RWPE2 (cell line): ENCODE data around the gene ABCC3.

Source experiments
- ATAC-seq: fragments of 200-7000 bp; cut with Tn5 transposase; 3 replicates; pipeline ENCODE4 v1.9.1; 2021; ENCODE audit warnings: low read depth
- DNase-seq: peaks from one replicate; pipeline ENCODE4 v3.0.0-alpha.2; 2020; ENCODE audit warnings: low spot score
- H3K27ac ChIP-seq: fragments of 450-650 bp; 2 replicates; pipeline ENCODE4 v1.5.1; 2017; ENCODE audit warnings: mild to moderate bottlenecking; ENCODE audit not compliant: poor library complexity, severe bottlenecking
- H3K27me3 ChIP-seq: fragments of 250-450 bp; sonication (Bioruptor Pico); 2 replicates; pipeline ENCODE4 v1.5.1; 2021; ENCODE audit warnings: mild to moderate bottlenecking, moderate library complexity; ENCODE audit not compliant: insufficient read depth, poor library complexity, severe bottlenecking
- H3K36me3 ChIP-seq: fragments of 250-450 bp; sonication (Bioruptor Pico); 2 replicates; pipeline ENCODE4 v1.5.1; 2020; ENCODE audit warnings: low read depth, mild to moderate bottlenecking, moderate library complexity
- H3K4me1 ChIP-seq: fragments of 250-450 bp; sonication (Bioruptor Pico); 2 replicates; pipeline ENCODE4 v1.5.1; 2021; ENCODE audit warnings: mild to moderate bottlenecking, moderate library complexity; ENCODE audit not compliant: insufficient read depth, poor library complexity, severe bottlenecking
- H3K4me3 ChIP-seq: fragments of 250-450 bp; sonication (Bioruptor Pico); 2 replicates; pipeline ENCODE4 v1.5.1; 2021; ENCODE audit warnings: mild to moderate bottlenecking, moderate library complexity; ENCODE audit not compliant: severe bottlenecking
- H3K9me3 ChIP-seq: fragments of 250-450 bp; sonication (Bioruptor Pico); 2 replicates; pipeline ENCODE4 v1.5.1; 2021; ENCODE audit warnings: mild to moderate bottlenecking, moderate library complexity; ENCODE audit not compliant: severe bottlenecking
- CTCF ChIP-seq: fragments of 450-650 bp; IDR thresholded peaks from one replicate; pipeline ENCODE4 v1.5.1; 2017; ENCODE audit warnings: mild to moderate bottlenecking, moderate library complexity; ENCODE audit not compliant: poor library complexity, severe bottlenecking

The ABCC3 gene

GRCh38 chr17:50612281-50612680, 22.4 kb upstream of the ABCC3 start:
- Histone ChIP-seq H3K27ac (no peak overlapping the region), H3K9me3 (no peaks in the 10 kb centered on the region), H3K4me1 (no peaks in the 10 kb centered on the region), H3K36me3 (no peaks in the 10 kb centered on the region), H3K27me3 (no peaks in the 10 kb centered on the region), H3K4me3 (no peak overlapping the region)
- TF ChIP-seq CTCF, result no peak
- ATAC-seq (no peak), DNase-seq (no peak)

- Histone ChIP-seq H3K27me3 (no peaks in the 10 kb centered on the region), H3K9me3 (no peaks in the 10 kb centered on the region), H3K27ac (no peak overlapping the region), H3K4me3 (no peak overlapping the region), H3K36me3 (no peaks in the 10 kb centered on the region), H3K4me1 (no peaks in the 10 kb centered on the region)
- ATAC-seq (peak; percentile 23; the same call in 1 of the 3 replicates), DNase-seq (no peak)
- no peak for TF ChIP-seq CTCF
Measured at GRCh38 chr17:50613007-50613992, 21.4 kb upstream of the ABCC3 start.

GRCh38 chr17:50614471-50615051, 20.1 kb upstream of the ABCC3 start:
- Histone ChIP-seq H3K27me3 (no peaks in the 10 kb centered on the region), H3K4me3 (no peak overlapping the region), H3K4me1 (no peaks in the 10 kb centered on the region), H3K9me3 (no peaks in the 10 kb centered on the region), H3K27ac (no peak overlapping the region), H3K36me3 (no peaks in the 10 kb centered on the region)
- no peak for TF ChIP-seq CTCF
- no peak for ATAC-seq
- DNase-seq, result no peak

- Histone ChIP-seq H3K9me3 (no peaks in the 10 kb centered on the region), H3K27ac (no peak overlapping the region), H3K4me1 (no peaks in the 10 kb centered on the region), H3K27me3 (no peaks in the 10 kb centered on the region), H3K36me3 (no peaks in the 10 kb centered on the region), H3K4me3 (no peak overlapping the region)
- no peak for DNase-seq
- TF ChIP-seq CTCF, result no peak
- no peak for ATAC-seq
Measured at GRCh38 chr17:50615828-50616227, 18.9 kb upstream of the ABCC3 start.
